Activated T-cell treated with anti-CD3 and anti-CD28 coated beads, Interleukin-2, amount 50 U/mL, for 72 hours (primary cell): ENCODE results near the gene PRKAR1B. TPM values are rescaled to one million over a fixed set of nuclear protein-coding genes. Genes with fewer than 3 reads are reported as not detected.
"Not testable (repeated sequence)": the region's sequence is repeated elsewhere in the genome, so short reads cannot be mapped to it uniquely, and the experiment has no call there.

Source experiments
- ATAC-seq, 2 donors: fragments of 150-1000 bp; cut with Tn5 transposase; replicated peaks in 1 of 2; 2 replicates each; pipeline ENCODE4 v1.10.0; 2021; ENCODE audit warnings: moderate library complexity in 2 of 2, mild to moderate bottlenecking in 1 of 2
- DNase-seq, 2 donors: peaks; one replicate each; pipeline ENCODE4 v3.0.0; 2021 to 2022; ENCODE audit warnings: mixed read lengths in 1 of 2
- H3K27ac Mint-ChIP-seq: one replicate; pipeline ENCODE4 v1.8.0; 2022; ENCODE audit warnings: mild to moderate bottlenecking, moderate library complexity, mixed read lengths
- H3K27me3 Mint-ChIP-seq: one replicate; pipeline ENCODE4 v1.8.0; 2022; ENCODE audit warnings: low read depth, mixed read lengths
- H3K36me3 Mint-ChIP-seq, 2 donors: one replicate each; pipeline ENCODE4 v1.8.0; 2022; ENCODE audit warnings: mixed read lengths in 2 of 2, mild to moderate bottlenecking in 1 of 2; ENCODE audit not compliant: insufficient read depth in 2 of 2
- H3K4me1 Mint-ChIP-seq: one replicate; pipeline ENCODE4 v1.8.0; 2022; ENCODE audit warnings: low read depth, mixed read lengths
- H3K4me3 Mint-ChIP-seq, 2 donors: one replicate each; pipeline ENCODE4 v1.8.0; 2022; ENCODE audit warnings: mild to moderate bottlenecking in 2 of 2, mixed read lengths in 2 of 2, moderate library complexity in 2 of 2
- H3K9me3 Mint-ChIP-seq, 2 donors: one replicate each; pipeline ENCODE4 v1.8.0; 2022; ENCODE audit warnings: mixed read lengths in 2 of 2
- total RNA-seq, 2 donors: library from RNA; stranded (reverse); gene quantifications; one replicate each; pipeline ENCODE4 v1.2.3, GENCODE V29; 2022

PRKAR1B gene
- total RNA-seq, 2 donors from 2014 or later, result 33.6 to 43.5 TPM

- ATAC-seq, result no peak
- H3K4me1 Mint-ChIP-seq, result peaks cover under 1% of the 10 kb centered on the region
- H3K36me3 Mint-ChIP-seq, result peaks cover 5 to 9% of the 10 kb centered on the region in 2 donors
- H3K27me3 Mint-ChIP-seq, result no peaks in the 10 kb centered on the region
- no peak overlapping the region for H3K27ac Mint-ChIP-seq
- no peak for DNase-seq
- peaks cover 2 to 4% of the 10 kb centered on the region in 2 donors for H3K9me3 Mint-ChIP-seq
- H3K4me3 Mint-ChIP-seq, result no peak overlapping the region
Measured at GRCh38 chr7:668139-668931, 58.7 kb downstream of the PRKAR1B start.

DNA sequence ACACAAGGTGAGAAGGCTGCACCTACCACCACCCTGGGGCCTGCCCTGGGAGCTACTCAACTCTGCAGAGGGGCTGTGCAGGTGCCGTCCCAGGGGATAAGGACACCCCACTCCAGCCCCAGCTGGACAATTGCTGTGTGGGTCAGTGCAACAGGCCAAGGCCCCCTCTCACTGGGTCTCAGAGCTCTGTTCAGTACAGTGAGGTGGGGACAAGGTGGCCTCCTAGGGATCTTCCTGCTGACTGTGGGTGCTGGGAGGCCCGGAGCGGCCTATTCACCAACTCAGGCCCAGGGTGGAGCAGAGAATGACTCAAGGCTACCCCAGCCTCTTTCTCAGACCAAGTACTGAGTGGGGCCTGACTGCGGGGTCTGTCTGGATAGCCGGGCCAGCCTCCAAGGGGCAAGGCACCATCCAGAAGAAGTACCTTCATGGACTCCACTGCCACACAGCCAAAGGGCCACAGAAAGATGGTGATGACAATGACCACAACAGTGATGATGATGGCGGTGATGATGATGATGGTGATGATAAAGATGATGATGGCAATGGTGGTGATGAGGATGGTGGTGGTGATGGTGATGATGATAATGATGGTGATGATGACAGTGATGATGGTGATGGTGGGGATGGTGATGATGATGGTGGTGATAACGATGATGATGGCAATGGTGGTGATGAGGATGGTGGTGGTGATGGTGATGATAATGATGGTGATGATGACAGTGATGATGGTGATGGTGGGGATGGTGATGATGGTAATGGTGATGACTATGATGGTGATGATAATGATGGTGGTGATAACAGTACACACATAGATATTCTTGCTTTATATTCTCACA, 60.4 kb downstream of the PRKAR1B start:
- peak; percentile 13 to 15 for ATAC-seq
- Mint-ChIP-seq H3K4me1 (peaks cover 12% of the 10 kb centered on the region), H3K36me3 (peaks cover 5 to 9% of the 10 kb centered on the region in 2 donors), H3K4me3 (no peak overlapping the region), H3K9me3 (peaks cover 2 to 4% of the 10 kb centered on the region in 2 donors), H3K27me3 (no peaks in the 10 kb centered on the region), H3K27ac (no peak overlapping the region)
- no peak for DNase-seq

GRCh38 chr7:665736-666453, 61.2 kb downstream of the PRKAR1B start:
- peaks cover 12% of the 10 kb centered on the region for H3K4me1 Mint-ChIP-seq
- no peaks in the 10 kb centered on the region for H3K27me3 Mint-ChIP-seq
- H3K27ac Mint-ChIP-seq, result no peak overlapping the region
- H3K36me3 Mint-ChIP-seq, result peaks cover 5 to 9% of the 10 kb centered on the region in 2 donors
- H3K4me3 Mint-ChIP-seq, result no peak overlapping the region
- H3K9me3 Mint-ChIP-seq, result peaks cover 2 to 4% of the 10 kb centered on the region in 2 donors
- ATAC-seq (no peak), DNase-seq (no peak)

DNA sequence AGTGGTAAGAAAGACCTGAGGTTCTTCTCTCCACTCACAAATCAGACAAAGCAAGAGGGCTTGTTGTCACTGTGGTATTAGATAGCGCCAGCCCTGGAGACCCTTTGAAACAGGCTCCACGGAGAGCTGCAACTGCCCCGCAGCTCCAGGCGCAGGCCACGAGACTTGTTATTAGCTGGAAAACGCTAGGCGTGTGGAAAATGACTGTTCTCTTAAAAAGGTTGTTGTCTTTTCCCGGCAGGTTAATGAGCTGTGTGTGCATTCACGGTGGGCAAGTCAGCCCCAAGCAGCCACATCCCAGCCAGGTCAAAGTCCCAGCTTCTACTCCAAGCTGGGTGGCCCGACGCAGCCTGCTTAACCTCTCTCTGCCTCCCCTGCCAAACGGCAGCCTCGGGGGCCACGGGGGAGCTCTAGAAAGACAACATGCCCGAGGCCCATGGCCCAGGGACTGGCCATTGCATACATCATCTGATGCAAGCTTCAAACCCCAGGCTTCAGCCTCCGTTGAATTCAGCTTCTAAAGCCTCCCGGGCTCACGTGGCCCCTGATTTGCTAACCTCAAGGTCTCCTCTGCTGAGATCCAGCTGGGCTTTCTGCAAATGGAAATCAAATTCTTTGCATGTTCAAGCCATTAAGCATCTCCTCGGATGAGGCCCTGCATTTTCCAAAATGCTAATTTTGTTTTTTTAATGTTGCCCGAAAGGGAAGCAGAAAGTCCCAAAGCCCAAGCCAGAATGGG, 61.9 kb downstream of the PRKAR1B start:
- DNase-seq (no peak), ATAC-seq (no peak)
- Mint-ChIP-seq H3K27me3 (no peaks in the 10 kb centered on the region), H3K9me3 (peaks cover 2 to 4% of the 10 kb centered on the region in 2 donors), H3K36me3 (peaks cover 5 to 9% of the 10 kb centered on the region in 2 donors), H3K27ac (no peak overlapping the region), H3K4me1 (peaks cover 12% of the 10 kb centered on the region), H3K4me3 (no peak overlapping the region)

GRCh38 chr7:664402-664775, 62.7 kb downstream of the PRKAR1B start:
- no peak for ATAC-seq
- Mint-ChIP-seq H3K27ac (no peak overlapping the region), H3K27me3 (no peaks in the 10 kb centered on the region), H3K4me3 (no peak overlapping the region), H3K36me3 (peaks cover 5 to 12% of the 10 kb centered on the region in 2 donors), H3K9me3 (peaks cover 2 to 4% of the 10 kb centered on the region in 2 donors), H3K4me1 (peaks cover 12% of the 10 kb centered on the region)
- no peak for DNase-seq

- H3K27me3 Mint-ChIP-seq, result no peaks in the 10 kb centered on the region
- peaks cover 12% of the 10 kb centered on the region for H3K4me1 Mint-ChIP-seq
- ATAC-seq, result no peak
- DNase-seq, result no peak
- H3K9me3 Mint-ChIP-seq, result peaks cover 0 to 2% of the 10 kb centered on the region in 2 donors
- peaks cover 3 to 7% of the 10 kb centered on the region in 2 donors for H3K36me3 Mint-ChIP-seq
- H3K27ac Mint-ChIP-seq, result peak overlapping the region; percentile 61
- peak overlapping the region in 1 of 2 donors; percentile 8 for H3K4me3 Mint-ChIP-seq
Measured at GRCh38 chr7:662576-662975, 64.5 kb downstream of the PRKAR1B start.

- peaks cover 3 to 7% of the 10 kb centered on the region in 2 donors for H3K36me3 Mint-ChIP-seq
- no peaks in the 10 kb centered on the region for H3K27me3 Mint-ChIP-seq
- peaks cover 12% of the 10 kb centered on the region for H3K4me1 Mint-ChIP-seq
- no peak overlapping the region for H3K27ac Mint-ChIP-seq
- H3K9me3 Mint-ChIP-seq, result peaks cover 0 to 2% of the 10 kb centered on the region in 2 donors
- H3K4me3 Mint-ChIP-seq, result no peak overlapping the region
- ATAC-seq (no peak), DNase-seq (no peak)
Measured at GRCh38 chr7:659996-660395, 67.1 kb downstream of the PRKAR1B start.

DNA sequence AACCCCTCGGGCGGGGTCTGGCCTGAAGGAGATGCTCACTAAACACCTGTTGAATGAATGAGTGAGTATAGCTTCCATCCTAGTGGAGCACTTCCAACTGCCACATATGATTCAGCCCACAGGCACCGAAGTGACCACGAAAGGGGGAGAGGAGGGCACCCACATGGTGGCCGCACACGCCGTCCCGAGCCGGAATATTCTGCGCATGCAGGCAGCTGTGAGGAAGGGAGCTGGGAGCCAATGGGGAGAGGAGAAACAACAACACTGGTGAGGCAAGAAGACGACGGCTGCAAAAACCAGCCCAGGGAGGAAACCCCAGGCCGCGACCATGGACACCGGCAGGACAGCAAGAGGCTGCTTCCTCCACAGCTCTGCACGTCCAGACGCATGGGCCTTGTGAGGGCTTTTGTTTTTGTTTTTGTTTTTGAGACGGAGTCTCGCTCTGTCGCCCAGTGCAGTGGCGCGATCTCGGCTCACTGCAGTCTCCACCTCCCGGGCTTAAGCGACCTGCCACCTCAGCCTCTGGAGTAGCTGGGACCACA, 67.7 kb downstream of the PRKAR1B start:
- Mint-ChIP-seq H3K4me3 (no peak overlapping the region), H3K9me3 (peaks cover 0 to 2% of the 10 kb centered on the region in 2 donors), H3K4me1 (peaks cover 12% of the 10 kb centered on the region), H3K27ac (no peak overlapping the region), H3K36me3 (peaks cover 3 to 7% of the 10 kb centered on the region in 2 donors), H3K27me3 (no peaks in the 10 kb centered on the region)
- no peak for DNase-seq
- no peak for ATAC-seq

- ATAC-seq (no peak), DNase-seq (no peak)
- Mint-ChIP-seq H3K27ac (no peak overlapping the region), H3K4me3 (no peak overlapping the region), H3K9me3 (peaks cover 0 to 2% of the 10 kb centered on the region in 2 donors), H3K36me3 (peaks cover 3 to 7% of the 10 kb centered on the region in 2 donors), H3K27me3 (no peaks in the 10 kb centered on the region), H3K4me1 (peaks cover 5% of the 10 kb centered on the region)
Measured at GRCh38 chr7:657565-658119, 69.4 kb downstream of the PRKAR1B start.

DNA sequence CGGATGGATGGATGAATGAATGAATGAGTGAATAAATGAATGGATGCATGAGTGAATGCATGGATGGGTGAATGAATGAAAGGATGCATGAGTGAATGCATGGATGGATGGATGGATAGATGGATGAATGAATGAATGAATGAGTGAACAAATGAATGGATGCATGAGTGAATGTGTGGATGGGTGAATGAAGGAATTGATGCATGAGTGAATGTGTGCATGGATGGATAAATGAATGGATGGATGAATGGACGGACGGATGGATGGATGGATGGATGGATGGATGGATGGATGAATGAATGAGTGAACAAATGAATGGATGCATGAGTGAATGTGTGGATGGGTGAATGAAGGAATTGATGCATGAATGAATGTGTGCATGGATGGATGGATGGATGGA, 70.1 kb downstream of the PRKAR1B start:
- H3K9me3 Mint-ChIP-seq, H3K27ac Mint-ChIP-seq, ATAC-seq, H3K4me3 Mint-ChIP-seq, DNase-seq, H3K36me3 Mint-ChIP-seq, H3K27me3 Mint-ChIP-seq, H3K4me1 Mint-ChIP-seq: not testable (repeated sequence)

- ATAC-seq, result no peak
- no peaks in the 10 kb centered on the region for H3K4me1 Mint-ChIP-seq
- H3K4me3 Mint-ChIP-seq, result no peak overlapping the region
- H3K27ac Mint-ChIP-seq, result no peak overlapping the region
- peaks cover 3 to 7% of the 10 kb centered on the region in 2 donors for H3K36me3 Mint-ChIP-seq
- DNase-seq, result no peak
- peaks cover 0 to 2% of the 10 kb centered on the region in 2 donors for H3K9me3 Mint-ChIP-seq
- H3K27me3 Mint-ChIP-seq, result no peaks in the 10 kb centered on the region
Measured at GRCh38 chr7:655758-656157, 71.3 kb downstream of the PRKAR1B start.
